HCT116 (cell line): ENCODE measurements around the gene NR1I3.

ENCODE experiments used
- CEBPB ChIP-seq: IDR thresholded peaks from 2 replicates; pipeline ENCODE4 v1.6.1; 2012; ENCODE audit warnings: low read depth
- ELF1 ChIP-seq: IDR thresholded peaks from 2 replicates; pipeline ENCODE4 v1.6.1; 2012; ENCODE audit warnings: low read depth, borderline replicate concordance
- EZH2 ChIP-seq: fragments of 200-600 bp; sonication (generic); IDR thresholded peaks from 2 replicates; pipeline ENCODE4 v1.6.1; 2017; ENCODE audit warnings: antibody characterized with exemption, mixed run types
- EZH2phosphoT487 ChIP-seq: fragments of 200-600 bp; IDR thresholded peaks from 2 replicates; pipeline ENCODE4 v1.6.1; 2018; ENCODE audit warnings: antibody characterized with exemption, borderline replicate concordance
- POLR2A ChIP-seq: IDR thresholded peaks from 2 replicates; pipeline ENCODE4 v1.7.0; 2011; ENCODE audit warnings: borderline replicate concordance; ENCODE audit not compliant: insufficient read depth, insufficient read length; ENCODE audit errors: extremely low read depth
- POLR2AphosphoS5 ChIP-seq: IDR thresholded peaks from 2 replicates; pipeline ENCODE4 v1.6.1; 2011; ENCODE audit warnings: mild to moderate bottlenecking, low read depth, low read length, moderate library complexity
- RAD21 ChIP-seq: IDR thresholded peaks from 2 replicates; pipeline ENCODE4 v1.6.1; 2012; ENCODE audit warnings: low read depth, mild to moderate bottlenecking
- TCF7L2 ChIP-seq: IDR thresholded peaks from 2 replicates; pipeline ENCODE4 v1.7.0; 2011; ENCODE audit warnings: borderline replicate concordance, inconsistent platforms; ENCODE audit not compliant: insufficient read depth, insufficient read length; ENCODE audit errors: extremely low read depth
- TF ChIP-seq, protein P1 (sequence below), 3 experiments: fragments of 200-600 bp in 1 of 3; sonication (generic) in 1 of 3; IDR thresholded peaks in 2 of 3; conservative IDR thresholded peaks in 1 of 3; 2 replicates each; pipeline ENCODE4 v1.5.1; 2012 to 2017; ENCODE audit warnings: low read depth in 2 of 3, low read length in 2 of 3, antibody characterized with exemption in 1 of 3, borderline replicate concordance in 1 of 3, control low read depth in 1 of 3, mild to moderate bottlenecking in 1 of 3, mixed read lengths in 1 of 3, mixed run types in 1 of 3, moderate library complexity in 1 of 3; ENCODE audit not compliant: insufficient read depth in 1 of 3
- TF ChIP-seq, protein P2 (sequence below): IDR thresholded peaks from 2 replicates; pipeline ENCODE4 v1.6.1; 2012; ENCODE audit warnings: low read depth
- TF ChIP-seq, protein P3 (sequence below): IDR thresholded peaks from 2 replicates; pipeline ENCODE4 v1.6.1; 2012

DNA sequence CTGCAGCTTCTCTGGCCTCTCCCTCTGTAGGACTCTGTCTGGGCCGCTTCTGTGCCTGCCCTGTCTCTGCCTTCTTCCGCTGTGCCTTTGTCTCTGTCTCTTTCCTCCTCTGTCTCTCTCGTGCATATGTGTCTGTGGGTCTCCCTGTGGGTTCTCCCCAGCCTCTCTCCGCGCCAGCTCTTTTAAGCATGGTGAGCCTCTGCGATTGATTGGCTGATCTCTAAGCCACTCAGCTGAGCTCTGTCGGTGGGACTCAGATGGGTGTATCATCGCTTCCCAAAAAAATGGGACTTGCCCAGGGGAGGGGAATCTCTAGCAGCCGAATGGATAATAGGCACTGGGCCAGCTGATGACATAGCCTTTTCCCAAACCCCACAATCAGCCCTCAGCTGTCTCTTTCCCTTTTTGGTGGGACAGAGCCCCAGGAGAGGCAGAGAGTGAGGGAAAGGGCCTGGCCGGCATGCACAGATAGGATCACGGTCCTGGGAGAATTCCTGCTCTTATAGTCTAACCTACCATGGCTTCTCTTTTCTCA lies 39.0 kb downstream of the NR1I3 start, which contains the start of gene ADAMTS4:
- TF ChIP-seq RAD21: no peak
- TF ChIP-seq POLR2A: no peak
- TF ChIP-seq POLR2AphosphoS5: no peak
- TF ChIP-seq CEBPB: no peak
- TF ChIP-seq TCF7L2: no peak
- TF ChIP-seq, protein P1, sequence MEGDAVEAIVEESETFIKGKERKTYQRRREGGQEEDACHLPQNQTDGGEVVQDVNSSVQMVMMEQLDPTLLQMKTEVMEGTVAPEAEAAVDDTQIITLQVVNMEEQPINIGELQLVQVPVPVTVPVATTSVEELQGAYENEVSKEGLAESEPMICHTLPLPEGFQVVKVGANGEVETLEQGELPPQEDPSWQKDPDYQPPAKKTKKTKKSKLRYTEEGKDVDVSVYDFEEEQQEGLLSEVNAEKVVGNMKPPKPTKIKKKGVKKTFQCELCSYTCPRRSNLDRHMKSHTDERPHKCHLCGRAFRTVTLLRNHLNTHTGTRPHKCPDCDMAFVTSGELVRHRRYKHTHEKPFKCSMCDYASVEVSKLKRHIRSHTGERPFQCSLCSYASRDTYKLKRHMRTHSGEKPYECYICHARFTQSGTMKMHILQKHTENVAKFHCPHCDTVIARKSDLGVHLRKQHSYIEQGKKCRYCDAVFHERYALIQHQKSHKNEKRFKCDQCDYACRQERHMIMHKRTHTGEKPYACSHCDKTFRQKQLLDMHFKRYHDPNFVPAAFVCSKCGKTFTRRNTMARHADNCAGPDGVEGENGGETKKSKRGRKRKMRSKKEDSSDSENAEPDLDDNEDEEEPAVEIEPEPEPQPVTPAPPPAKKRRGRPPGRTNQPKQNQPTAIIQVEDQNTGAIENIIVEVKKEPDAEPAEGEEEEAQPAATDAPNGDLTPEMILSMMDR (IDR thresholded peaks at IDR 0.05 in 2 of 3, conservative IDR thresholded peaks at IDR 0.05 in 1 of 3; ENCODE audit: borderline replicate concordance in 1 of 3, insufficient read depth in 1 of 3, low read depth in 2 of 3, low read length in 2 of 3): no peak
- TF ChIP-seq, protein P2, sequence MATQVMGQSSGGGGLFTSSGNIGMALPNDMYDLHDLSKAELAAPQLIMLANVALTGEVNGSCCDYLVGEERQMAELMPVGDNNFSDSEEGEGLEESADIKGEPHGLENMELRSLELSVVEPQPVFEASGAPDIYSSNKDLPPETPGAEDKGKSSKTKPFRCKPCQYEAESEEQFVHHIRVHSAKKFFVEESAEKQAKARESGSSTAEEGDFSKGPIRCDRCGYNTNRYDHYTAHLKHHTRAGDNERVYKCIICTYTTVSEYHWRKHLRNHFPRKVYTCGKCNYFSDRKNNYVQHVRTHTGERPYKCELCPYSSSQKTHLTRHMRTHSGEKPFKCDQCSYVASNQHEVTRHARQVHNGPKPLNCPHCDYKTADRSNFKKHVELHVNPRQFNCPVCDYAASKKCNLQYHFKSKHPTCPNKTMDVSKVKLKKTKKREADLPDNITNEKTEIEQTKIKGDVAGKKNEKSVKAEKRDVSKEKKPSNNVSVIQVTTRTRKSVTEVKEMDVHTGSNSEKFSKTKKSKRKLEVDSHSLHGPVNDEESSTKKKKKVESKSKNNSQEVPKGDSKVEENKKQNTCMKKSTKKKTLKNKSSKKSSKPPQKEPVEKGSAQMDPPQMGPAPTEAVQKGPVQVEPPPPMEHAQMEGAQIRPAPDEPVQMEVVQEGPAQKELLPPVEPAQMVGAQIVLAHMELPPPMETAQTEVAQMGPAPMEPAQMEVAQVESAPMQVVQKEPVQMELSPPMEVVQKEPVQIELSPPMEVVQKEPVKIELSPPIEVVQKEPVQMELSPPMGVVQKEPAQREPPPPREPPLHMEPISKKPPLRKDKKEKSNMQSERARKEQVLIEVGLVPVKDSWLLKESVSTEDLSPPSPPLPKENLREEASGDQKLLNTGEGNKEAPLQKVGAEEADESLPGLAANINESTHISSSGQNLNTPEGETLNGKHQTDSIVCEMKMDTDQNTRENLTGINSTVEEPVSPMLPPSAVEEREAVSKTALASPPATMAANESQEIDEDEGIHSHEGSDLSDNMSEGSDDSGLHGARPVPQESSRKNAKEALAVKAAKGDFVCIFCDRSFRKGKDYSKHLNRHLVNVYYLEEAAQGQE: no peak
- TF ChIP-seq EZH2phosphoT487: no peak
- TF ChIP-seq ELF1: no peak
- no peak for TF ChIP-seq EZH2
- TF ChIP-seq, protein P3, sequence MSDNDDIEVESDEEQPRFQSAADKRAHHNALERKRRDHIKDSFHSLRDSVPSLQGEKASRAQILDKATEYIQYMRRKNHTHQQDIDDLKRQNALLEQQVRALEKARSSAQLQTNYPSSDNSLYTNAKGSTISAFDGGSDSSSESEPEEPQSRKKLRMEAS: no peak
